ENCODE data around the gene G6PC3.

- TF ChIP-seq CTCF (IDR thresholded peaks at IDR 0.05) (no peak), POLR2A (IDR thresholded peaks at IDR 0.05) (no peak)
Observed at GRCh38 chr17:44069974-44070454, 521 bp upstream of the G6PC3 start.

Data from thyroid gland (tissue), 4 donors.